CD4-positive, alpha-beta T cell (primary cell): ENCODE data around the gene RNF6. TPM values are rescaled to one million over a fixed set of nuclear protein-coding genes. Genes with fewer than 3 reads are reported as not detected.

Experiments used
- ATAC-seq: fragments of 200-7000 bp; cut with Tn5 transposase; one replicate; pipeline ENCODE4 v1.10.0; 2022; ENCODE audit warnings: mild to moderate bottlenecking; ENCODE audit not compliant: poor library complexity
- CTCF ChIA-PET: fragments of 350-600 bp; sonication (Branson Sonifier 250); formaldehyde crosslinking; loops from one replicate; lab custom pipeline; 2021; ENCODE audit warnings: antibody characterized with exemption, inconsistent platforms; lab: Charles Lee
- POLR2A ChIA-PET: fragments of 350-600 bp; sonication (Branson Sonifier 250); formaldehyde crosslinking; loops from one replicate; lab custom pipeline; 2021; ENCODE audit warnings: antibody characterized with exemption, inconsistent platforms; lab: Charles Lee
- DNase-seq, 14 experiments: peaks; one replicate each; pipeline ENCODE4 v3.0.0-alpha.2; 2013 to 2020; ENCODE audit warnings: mixed read lengths in 2 of 14
- H3K27ac ChIP-seq, 2 donors: one replicate each; pipeline versions ENCODE4 v1.5.1 to v1.7.0; 2013; ENCODE audit warnings: low read length in 2 of 2, low read depth in 1 of 2, mild to moderate bottlenecking in 1 of 2
- H3K27me3 ChIP-seq, 2 experiments: 1 replicate in 1 of 2; 2 replicates in 1 of 2; pipeline versions ENCODE4 v1.6.1 to v1.7.0; 2013; ENCODE audit warnings: low read length in 2 of 2, control low read depth in 1 of 2, mild to moderate bottlenecking in 1 of 2, moderate library complexity in 1 of 2; ENCODE audit not compliant: insufficient read depth in 2 of 2, control insufficient read depth in 1 of 2
- H3K36me3 ChIP-seq: one replicate; pipeline ENCODE4 v1.6.1; 2013; ENCODE audit warnings: low read length, control low read depth; ENCODE audit not compliant: insufficient read depth
- H3K4me1 ChIP-seq: one replicate; pipeline ENCODE4 v1.6.1; 2013; ENCODE audit warnings: low read length, control low read depth; ENCODE audit not compliant: insufficient read depth
- H3K4me3 ChIP-seq: one replicate; pipeline ENCODE4 v1.5.1; 2013; ENCODE audit warnings: mild to moderate bottlenecking, low read length, moderate library complexity
- H3K9me3 ChIP-seq, 2 experiments: 1 replicate in 1 of 2; 2 replicates in 1 of 2; pipeline versions ENCODE4 v1.6.1 to v1.7.0; 2013; ENCODE audit warnings: low read length in 2 of 2, mild to moderate bottlenecking in 2 of 2, control low read depth in 1 of 2, moderate library complexity in 1 of 2; ENCODE audit not compliant: control insufficient read depth in 1 of 2, insufficient read depth in 1 of 2
- H3K27ac Mint-ChIP-seq: one replicate; pipeline ENCODE4 v1.8.0; 2020; ENCODE audit warnings: mixed read lengths
- H3K27me3 Mint-ChIP-seq: one replicate; pipeline ENCODE4 v1.8.0; 2021; ENCODE audit warnings: mixed read lengths
- H3K36me3 Mint-ChIP-seq: one replicate; pipeline ENCODE4 v1.8.0; 2021; ENCODE audit warnings: low read depth, mixed read lengths
- H3K4me1 Mint-ChIP-seq: one replicate; pipeline ENCODE4 v1.8.0; 2021; ENCODE audit warnings: low read depth, mixed read lengths
- H3K4me3 Mint-ChIP-seq: one replicate; pipeline ENCODE4 v1.8.0; 2020; ENCODE audit warnings: mild to moderate bottlenecking, mixed read lengths
- H3K9me3 Mint-ChIP-seq: one replicate; pipeline ENCODE4 v1.8.0; 2020; ENCODE audit warnings: mixed read lengths
- CTCF ChIP-seq: fragments of 200-600 bp; IDR thresholded peaks from one replicate; pipeline ENCODE4 v1.8.0; 2022; ENCODE audit warnings: antibody characterized with exemption, mild to moderate bottlenecking
- intact Hi-C, 2 experiments: fragments of 100-400 bp; cut with DNase I in 1 of 2; cut with micrococcal nuclease in 1 of 2; formaldehyde crosslinking; loops; one replicate each; pipeline versions ENCODE4 v1.15.1 to v1.9.0; 2023 to 2025; cut with DNase I, micrococcal nuclease
- total RNA-seq, 174 experiments: library from RNA in 2 of 174; stranded (reverse) in 2 of 174; gene quantifications; one replicate each; pipeline ENCODE4 v1.2.3 and lab custom pipeline; 2021 to 2026

RNF6 gene
- total RNA-seq, 2 experiments from 2014 or later, result 46.5 to 49.5 TPM

GRCh38 chr13:26246154-26246553 lies 24.0 kb upstream of the RNF6 start:
- Histone ChIP-seq H3K4me1 (no peaks in the 10 kb centered on the region), H3K27ac (no peak overlapping the region), H3K9me3 (peaks cover 0 to 8% of the 10 kb centered on the region in 2 experiments), H3K4me3 (no peak overlapping the region), H3K27me3 (peaks cover 0 to 8% of the 10 kb centered on the region in 2 experiments), H3K36me3 (no peaks in the 10 kb centered on the region)
- Mint-ChIP-seq H3K4me1 (no peaks in the 10 kb centered on the region), H3K4me3 (no peak overlapping the region), H3K36me3 (no peaks in the 10 kb centered on the region), H3K27ac (no peak overlapping the region), H3K27me3 (peaks cover 5% of the 10 kb centered on the region), H3K9me3 (peaks cover 2% of the 10 kb centered on the region)
- ATAC-seq, result no peak
- CTCF ChIA-PET, result interaction anchor here (1.4 kb wide), 1 partner anchor 10 kb away, joined by 3 read pairs; no protein-coding TSS in a partner anchor
- POLR2A ChIA-PET, result no interaction called here
- no peak for TF ChIP-seq CTCF
- intact Hi-C loops, result no loop called here
- no peak for DNase-seq

DNA sequence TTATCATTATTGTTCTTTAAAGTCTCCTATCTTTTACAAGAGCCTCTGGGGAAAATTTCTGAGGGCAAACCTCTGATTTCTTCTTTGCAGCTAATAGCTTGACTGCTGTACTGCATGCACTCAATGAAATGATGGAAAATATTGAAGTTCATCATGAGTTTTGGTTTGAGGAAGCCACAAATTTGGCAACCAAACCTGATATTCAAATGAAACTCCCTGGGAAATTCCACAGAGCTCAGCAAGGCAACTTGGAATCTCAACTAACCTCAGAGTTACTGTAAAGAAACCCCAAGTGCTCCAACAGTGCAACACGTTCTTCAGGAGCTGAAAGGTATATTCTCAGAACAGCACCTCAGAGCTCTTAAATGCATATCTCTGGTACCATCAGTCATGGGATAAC lies 14.2 kb upstream of the RNF6 start:
- no peak for TF ChIP-seq CTCF
- peaks cover 13% of the 10 kb centered on the region for H3K27me3 Mint-ChIP-seq
- no peaks in the 10 kb centered on the region for H3K4me1 ChIP-seq
- CTCF ChIA-PET, result interaction anchor here (0.6 to 1.3 kb wide), 2 partner anchors 10 to 15 kb away, joined by 3 read pairs; no protein-coding TSS in a partner anchor
- DNase-seq, result no peak
- no peaks in the 10 kb centered on the region for H3K36me3 Mint-ChIP-seq
- POLR2A ChIA-PET, result interaction anchor here (1.1 kb wide), 1 partner anchor 14 kb away, joined by 4 read pairs; the partner anchor contains the start of gene RNF6
- H3K36me3 ChIP-seq, result no peaks in the 10 kb centered on the region
- H3K27ac Mint-ChIP-seq, result no peak overlapping the region
- intact Hi-C loops, result no loop called here
- H3K4me3 ChIP-seq, result no peak overlapping the region
- no peak overlapping the region for H3K4me3 Mint-ChIP-seq
- no peaks in the 10 kb centered on the region for H3K9me3 Mint-ChIP-seq
- no peaks in the 10 kb centered on the region for H3K27me3 ChIP-seq
- ATAC-seq, result no peak
- H3K4me1 Mint-ChIP-seq, result no peaks in the 10 kb centered on the region
- H3K27ac ChIP-seq, result no peak overlapping the region
- no peaks in the 10 kb centered on the region for H3K9me3 ChIP-seq

DNA sequence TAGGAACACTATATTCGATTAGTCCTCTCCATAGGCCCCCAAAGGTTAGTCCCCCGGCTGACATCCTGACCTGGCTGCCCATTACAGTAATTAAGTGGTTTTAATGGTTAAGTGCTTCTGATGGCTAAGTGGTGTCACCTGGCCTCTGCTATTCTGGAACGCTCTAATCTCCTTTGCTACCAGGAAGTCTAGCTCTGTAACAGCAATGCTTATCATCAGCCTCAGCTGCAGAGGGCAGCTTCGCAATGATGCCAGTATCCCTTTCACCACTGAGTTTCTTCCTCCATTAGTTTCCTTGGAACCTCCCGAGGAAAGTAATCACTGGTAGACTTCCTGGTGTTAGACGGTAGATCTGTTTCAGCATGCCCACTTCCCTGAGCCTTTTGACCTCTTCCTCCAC lies 8.6 kb upstream of the RNF6 start:
- no peaks in the 10 kb centered on the region for H3K4me1 ChIP-seq
- H3K27me3 Mint-ChIP-seq, result no peaks in the 10 kb centered on the region
- DNase-seq, result no peak
- no peaks in the 10 kb centered on the region for H3K4me1 Mint-ChIP-seq
- no peaks in the 10 kb centered on the region for H3K36me3 ChIP-seq
- intact Hi-C loops, result no loop called here
- H3K27ac ChIP-seq, result no peak overlapping the region
- CTCF ChIA-PET, result no interaction called here
- H3K4me3 Mint-ChIP-seq, result no peak overlapping the region
- POLR2A ChIA-PET, result no interaction called here
- no peaks in the 10 kb centered on the region for H3K36me3 Mint-ChIP-seq
- no peaks in the 10 kb centered on the region for H3K9me3 Mint-ChIP-seq
- TF ChIP-seq CTCF, result no peak
- H3K27me3 ChIP-seq, result no peaks in the 10 kb centered on the region
- ATAC-seq, result no peak
- H3K9me3 ChIP-seq, result no peaks in the 10 kb centered on the region
- no peak overlapping the region for H3K4me3 ChIP-seq
- H3K27ac Mint-ChIP-seq, result no peak overlapping the region
